Right ventricle myocardium inferior (tissue), 1 donor: Measurements from ENCODE around the gene IZUMO1. TPM values are rescaled to one million over a fixed set of nuclear protein-coding genes. Genes with fewer than 3 reads are reported as not detected.

Source experiments
- ATAC-seq: fragments of 200-7000 bp; cut with Tn5 transposase; one replicate; pipeline ENCODE4 v1.9.1; 2020; ENCODE audit warnings: mild to moderate bottlenecking, moderate library complexity
- DNase-seq: peaks from one replicate; pipeline ENCODE4 v3.0.0; 2021; ENCODE audit errors: missing footprints
- intact Hi-C: fragments of 100-400 bp; cut with DNase I; formaldehyde crosslinking; loops from one replicate; pipeline ENCODE4 v1.11.0; 2022
- total RNA-seq: library from RNA; stranded (reverse); fragmentation: NEBNext Ultra II Directional; extraction: Animal tissue kit (Norgen Biotek cat#: 25700); gene quantifications from one replicate; pipeline ENCODE4 v1.2.1, GENCODE V29; 2021
- donor health status: DM: no; HTN: yes; CAD: no; lungs with severe emphysema.

Gene IZUMO1
- total RNA-seq, 1 donor from 2014 or later: 0.49 TPM

DNA sequence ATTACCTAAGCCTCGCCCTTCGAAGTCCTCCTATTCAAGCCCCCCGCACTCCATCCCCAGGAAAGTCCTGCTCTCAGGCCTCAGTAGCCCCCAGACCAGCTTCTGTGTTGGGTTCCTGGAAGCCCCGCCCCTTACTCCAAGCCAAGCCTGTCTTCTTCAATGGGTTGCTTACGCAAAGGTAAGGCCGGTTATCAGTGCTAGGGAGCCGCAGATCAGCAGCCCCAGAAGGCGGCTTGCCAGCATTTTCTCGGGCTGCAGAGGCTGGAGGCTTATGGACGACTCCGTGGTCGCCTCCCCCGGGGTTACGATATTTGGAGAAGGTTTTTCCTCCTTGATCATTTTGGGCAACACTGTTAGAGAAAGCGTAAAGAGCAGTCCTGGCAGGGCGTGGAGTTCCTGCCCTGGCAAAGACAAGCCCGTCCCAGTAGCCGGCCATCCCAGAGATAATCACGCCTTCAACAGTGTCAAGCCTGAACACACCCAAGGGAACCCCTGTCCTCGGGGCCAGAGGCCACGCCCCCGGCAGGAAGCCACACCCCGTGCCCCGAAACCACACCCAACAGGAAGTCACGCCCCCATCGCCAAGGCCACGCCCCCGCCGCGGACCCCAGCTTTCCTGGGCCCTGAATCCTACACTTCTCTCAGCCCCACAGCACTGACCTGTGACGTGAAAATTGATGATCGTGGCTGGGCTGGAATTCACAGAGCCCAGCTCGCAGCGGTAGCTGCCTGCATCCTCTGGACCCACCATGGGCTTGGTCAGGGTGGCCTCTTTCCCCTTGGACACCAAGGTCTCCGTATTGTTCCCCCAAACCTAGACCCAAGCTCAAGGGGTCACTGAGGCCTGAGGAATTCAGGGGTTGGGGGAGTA is 5.3 kb downstream of the IZUMO1 start:
- ATAC-seq (no peak), DNase-seq (peak; percentile 76)
- intact Hi-C loops: no loop called here

DNA sequence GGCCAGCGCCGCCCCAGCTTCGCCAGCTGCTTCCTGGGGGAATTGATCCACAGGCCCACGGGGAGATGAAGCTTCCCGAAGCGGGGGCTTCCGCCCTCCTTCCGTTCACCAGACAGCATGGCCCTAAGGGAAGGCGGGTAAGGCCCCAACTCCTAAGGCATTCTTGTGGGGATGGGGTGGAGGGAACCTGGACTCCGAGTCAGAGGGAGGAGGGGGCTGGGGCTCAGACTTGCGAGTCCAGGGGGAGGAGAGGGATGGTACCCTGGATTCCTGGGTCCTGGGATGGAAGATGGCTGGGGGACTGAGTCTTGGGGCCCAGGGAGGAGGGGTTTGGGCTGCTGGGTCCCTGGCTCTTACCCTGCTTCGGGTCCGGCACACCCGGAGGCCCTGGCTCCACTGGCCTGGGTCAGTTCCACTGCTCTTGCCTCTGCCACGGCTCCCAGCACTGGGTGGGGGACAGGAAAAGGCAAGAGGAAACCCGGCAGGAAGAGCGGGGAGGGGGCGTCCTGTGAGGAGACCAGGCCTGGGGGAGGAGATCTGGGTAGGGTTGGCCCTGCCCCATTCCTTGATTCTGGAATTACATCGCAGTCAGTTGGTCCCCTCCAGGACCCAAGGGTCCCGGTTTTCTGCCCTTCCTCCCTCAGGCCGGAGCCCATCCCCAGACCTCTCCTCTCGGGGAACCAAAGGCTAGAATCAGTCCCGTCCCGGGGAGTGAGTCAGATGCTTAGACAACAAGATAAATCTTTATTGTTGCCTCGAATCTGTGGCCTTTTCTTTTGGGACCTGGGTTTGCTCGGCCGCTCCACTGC is 6.3 kb downstream of the IZUMO1 start, which contains the start of gene RASIP1:
RASIP1 (minus strand) TSS at position 447 of the 809 bp plus-strand sequence; CDS start at position 119, 328 bp downstream.
- intact Hi-C loops: no loop called here
- ATAC-seq (peak; percentile 7), DNase-seq (peak; percentile 81)

DNA sequence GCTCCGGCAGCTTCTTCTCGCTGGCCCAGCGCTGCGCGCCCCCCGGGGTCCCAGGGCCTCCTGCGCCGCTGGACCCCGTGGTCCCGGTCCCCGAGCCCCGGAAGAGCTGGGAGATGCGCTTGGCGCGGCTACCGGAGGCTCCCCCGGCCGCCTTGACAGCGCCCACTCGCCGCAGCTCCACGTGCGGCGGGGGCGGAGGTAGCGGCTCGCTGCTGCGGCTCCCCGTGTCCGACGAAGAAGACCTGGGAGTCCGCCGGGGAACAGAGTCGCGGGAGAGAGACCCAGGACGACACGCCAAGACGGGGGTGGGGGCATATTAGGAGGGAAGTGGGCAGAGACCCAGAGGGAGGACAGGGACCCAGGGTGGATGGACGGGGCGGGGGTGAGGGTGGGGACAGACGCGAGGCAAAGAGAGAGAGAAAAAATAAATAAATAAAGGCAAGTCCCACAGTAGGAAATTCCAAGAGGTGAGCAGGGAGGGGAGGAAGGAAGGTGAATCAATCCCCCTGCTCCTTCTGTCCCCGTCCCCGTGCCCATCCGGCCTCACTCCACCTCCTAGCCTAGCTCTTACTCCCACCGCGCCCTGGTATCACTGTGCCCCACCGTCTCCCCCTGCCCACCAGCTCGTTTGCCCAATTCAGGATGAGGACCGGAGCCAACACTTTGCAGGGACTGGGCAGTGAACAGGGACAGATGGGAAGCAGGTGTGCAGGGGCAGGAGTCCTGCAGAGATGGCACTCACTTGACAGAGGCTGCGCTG is 7.1 kb downstream of the IZUMO1 start:
- DNase-seq (no peak), ATAC-seq (no peak)
- intact Hi-C loops: no loop called here

DNA sequence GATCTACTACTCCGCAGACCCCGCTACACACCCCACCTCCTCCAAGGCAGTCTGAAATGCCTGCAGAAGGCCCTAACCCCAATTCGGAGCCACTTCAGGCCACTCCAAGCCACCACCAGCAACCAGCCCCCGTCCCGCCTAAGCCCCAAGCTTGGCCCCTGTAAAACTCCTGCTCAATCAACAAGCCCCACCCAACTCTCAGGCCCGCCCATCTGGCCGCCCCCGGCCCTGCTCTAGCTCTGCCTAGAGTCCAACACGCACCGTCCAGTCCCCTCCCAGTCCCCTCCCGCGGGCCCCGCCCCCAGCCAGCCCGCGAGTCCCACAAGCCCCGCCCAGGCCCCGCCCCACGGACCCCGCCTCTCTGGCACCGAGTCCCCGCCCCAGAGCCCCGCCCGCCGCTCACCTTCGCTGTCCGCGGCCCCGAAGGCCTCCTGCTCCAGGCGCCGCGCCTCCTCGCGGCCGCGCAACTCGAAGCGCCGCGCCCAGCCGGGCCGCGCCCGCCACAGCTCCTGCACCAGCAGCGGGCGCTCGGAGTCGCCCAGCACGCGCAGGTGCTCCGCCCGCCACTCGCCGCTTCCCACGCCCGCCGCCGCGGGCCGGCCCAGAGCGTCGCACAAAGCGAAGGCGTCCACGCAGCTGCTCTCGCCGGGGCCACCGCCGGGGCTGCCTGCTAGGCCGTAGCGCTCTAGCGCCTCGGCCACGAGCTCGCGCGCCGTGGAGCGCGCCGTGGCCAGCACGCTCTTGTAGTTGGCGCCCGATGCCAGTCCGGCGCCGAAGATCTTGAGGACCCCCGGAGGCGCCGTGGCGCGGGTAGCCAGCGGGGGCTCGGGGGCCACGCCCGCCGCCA is 7.9 kb downstream of the IZUMO1 start:
- ATAC-seq: peak; percentile 94
- intact Hi-C loops: loop anchor here (1.0 kb wide), 1 partner anchor 24 kb away; no protein-coding TSS in a partner anchor

DNA sequence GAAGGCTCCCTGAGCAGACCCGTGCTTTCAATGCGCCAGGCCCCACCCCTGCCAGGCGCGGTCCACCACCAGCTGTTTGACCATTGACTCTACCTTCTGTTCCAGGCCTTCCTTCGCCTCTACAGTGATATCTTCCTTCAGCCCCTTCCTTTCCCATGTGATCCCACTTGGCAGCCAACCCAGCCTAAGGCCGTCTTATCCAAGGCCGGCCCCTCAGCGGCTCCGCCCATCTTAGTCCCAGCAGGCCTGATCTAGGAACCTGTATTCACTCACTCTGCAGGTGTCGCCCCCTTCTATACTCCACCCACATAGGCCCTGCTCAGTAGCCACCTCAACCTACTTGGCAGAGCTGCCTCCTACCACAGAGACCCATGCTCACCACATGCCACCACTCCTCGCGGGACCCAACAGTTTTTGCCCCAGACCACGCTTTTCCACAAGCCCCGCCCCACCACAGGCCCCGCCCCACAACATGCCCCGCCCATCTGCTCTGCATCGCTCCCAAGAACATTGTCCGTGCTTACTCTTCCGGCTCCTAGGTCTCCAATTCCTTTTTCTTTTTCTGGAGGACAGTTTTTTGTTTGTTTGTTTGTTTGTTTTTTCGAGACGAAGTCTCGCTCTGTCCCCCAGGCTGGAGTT is 9.2 kb downstream of the IZUMO1 start:
- ATAC-seq (no peak), DNase-seq (peak; percentile 58)
- intact Hi-C loops: no loop called here

More for the DNA sequence above, 7.9 kb downstream of the IZUMO1 start:
- DNase-seq: peak; percentile 95

DNA sequence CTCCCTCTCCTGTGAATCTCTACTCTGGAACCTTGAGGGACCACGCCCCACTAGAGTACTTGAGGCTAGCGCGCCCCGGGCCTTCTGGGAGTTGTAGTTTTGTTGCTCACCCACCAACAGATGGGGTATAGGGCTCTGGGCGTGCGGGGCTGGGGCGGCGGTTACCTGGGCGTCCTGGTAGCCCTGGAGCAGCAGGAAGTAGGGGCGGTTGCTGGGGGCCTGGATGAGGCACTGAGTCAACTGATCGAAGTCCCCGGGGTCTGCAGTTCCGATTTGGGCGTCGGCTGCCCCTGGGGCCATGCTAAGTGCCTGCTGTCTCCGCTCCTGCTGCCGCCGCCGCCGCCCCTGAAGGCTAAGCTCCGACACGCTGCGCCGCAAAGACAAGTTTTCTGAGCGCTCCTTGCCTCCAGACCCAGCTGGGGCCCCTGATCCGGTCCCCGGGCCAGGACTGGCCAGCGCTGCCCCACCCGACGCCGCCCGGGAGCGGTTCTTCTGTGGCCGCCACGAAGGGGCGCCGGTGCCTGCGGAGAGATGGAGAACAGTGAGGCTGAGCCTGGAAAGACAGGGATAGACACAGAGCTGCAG is 11.6 kb downstream of the IZUMO1 start:
- DNase-seq: peak; percentile 13
- ATAC-seq: no peak
- intact Hi-C loops: no loop called here

DNA sequence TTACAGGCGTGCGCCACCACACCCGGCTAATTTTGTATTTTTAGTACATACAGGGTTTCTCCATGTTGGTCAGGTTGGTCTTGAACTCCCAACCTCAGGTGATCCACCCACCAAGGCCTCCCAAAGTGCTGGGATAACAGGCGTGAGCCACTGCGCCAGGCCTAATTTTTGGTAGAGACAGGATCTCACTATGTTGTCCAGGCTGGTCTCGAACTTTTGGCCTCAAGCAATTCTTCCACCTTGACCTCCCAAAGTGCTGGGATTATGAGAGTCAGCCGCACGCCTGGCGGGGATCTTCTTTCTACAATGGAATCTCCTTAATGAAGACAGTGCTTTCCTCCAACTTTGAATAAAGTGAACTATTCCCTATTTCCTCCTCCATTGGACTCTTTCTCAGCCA is 12.1 kb downstream of the IZUMO1 start:
- no peak for DNase-seq
- ATAC-seq: no peak
- intact Hi-C loops: no loop called here

DNA sequence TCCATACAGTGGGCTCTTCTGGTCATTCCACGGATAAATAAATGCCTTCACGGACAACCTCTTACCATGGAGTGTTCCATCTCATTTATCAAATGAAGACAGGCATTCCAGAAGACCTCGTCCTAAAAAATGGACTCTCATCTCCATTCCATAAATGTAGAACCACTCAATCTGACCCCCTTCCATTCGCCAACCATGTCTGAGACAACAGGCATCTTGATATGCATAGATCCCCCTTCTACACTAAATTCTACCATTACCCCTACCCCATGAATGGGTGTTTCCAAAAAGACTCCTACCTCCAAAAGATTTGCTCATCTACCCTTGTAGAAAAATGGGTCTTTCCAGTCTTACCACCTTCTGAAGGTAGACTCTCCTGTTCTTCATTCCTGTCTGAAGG is 15.3 kb downstream of the IZUMO1 start:
- DNase-seq (no peak), ATAC-seq (no peak)
- intact Hi-C loops: no loop called here

DNA sequence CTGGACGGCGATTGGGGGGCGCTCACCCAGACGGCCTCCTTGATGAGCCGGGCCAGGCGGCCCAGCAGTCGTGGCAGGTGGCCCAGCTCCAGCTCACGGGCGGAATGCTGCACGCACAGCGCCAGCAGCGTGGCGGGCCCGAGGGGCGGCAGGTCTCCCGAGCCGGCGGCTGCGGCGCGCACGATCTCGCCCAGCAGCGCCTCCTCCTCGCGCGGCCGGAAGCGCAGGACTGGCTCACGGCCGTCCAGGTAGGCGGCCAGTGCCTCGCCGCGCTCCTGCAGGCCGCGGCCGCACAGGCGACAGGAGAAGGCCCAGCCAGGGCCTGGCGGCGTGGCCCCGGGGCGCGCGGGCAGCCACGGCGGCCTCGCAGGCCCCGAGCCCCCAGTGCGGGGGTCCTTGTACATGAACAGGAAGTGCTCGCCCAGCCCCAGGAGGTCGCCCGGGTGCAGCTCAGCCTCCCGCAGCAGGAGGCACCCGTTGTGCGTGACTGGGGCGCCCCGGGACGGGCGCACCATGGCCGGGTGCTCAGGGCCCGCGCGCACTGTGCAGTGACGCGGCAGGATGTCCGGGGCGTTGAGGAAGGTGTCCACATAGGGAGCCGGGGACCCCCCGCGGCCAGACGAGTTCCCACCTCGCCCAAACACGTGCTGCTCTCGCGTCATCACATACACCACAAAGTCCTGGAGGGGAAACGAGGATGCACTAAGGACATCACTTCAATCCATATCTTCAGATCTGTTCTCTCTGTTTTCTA is 17.6 kb downstream of the IZUMO1 start:
- intact Hi-C loops: no loop called here
- DNase-seq: no peak
- no peak for ATAC-seq

DNA sequence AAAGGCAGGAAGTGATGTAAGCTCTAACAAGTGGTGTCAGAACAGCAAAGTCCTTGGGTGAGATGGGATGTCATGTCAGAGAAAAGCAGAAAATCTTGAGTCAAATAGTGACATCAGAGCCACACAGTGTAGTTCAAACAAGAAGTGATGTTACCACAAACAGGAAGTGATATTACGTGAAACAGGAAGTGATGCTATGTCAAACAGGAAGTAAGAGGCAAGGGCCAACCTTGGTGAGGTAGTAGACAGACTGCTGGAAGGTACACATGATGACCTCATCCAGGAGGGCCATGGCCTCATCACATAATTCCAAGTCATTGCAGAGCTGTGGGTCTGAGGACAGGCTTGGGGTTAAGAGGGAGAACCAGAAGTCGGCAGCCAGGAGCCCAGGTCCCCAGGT is 20.2 kb downstream of the IZUMO1 start:
- ATAC-seq (no peak), DNase-seq (no peak)
- intact Hi-C loops: no loop called here

DNA sequence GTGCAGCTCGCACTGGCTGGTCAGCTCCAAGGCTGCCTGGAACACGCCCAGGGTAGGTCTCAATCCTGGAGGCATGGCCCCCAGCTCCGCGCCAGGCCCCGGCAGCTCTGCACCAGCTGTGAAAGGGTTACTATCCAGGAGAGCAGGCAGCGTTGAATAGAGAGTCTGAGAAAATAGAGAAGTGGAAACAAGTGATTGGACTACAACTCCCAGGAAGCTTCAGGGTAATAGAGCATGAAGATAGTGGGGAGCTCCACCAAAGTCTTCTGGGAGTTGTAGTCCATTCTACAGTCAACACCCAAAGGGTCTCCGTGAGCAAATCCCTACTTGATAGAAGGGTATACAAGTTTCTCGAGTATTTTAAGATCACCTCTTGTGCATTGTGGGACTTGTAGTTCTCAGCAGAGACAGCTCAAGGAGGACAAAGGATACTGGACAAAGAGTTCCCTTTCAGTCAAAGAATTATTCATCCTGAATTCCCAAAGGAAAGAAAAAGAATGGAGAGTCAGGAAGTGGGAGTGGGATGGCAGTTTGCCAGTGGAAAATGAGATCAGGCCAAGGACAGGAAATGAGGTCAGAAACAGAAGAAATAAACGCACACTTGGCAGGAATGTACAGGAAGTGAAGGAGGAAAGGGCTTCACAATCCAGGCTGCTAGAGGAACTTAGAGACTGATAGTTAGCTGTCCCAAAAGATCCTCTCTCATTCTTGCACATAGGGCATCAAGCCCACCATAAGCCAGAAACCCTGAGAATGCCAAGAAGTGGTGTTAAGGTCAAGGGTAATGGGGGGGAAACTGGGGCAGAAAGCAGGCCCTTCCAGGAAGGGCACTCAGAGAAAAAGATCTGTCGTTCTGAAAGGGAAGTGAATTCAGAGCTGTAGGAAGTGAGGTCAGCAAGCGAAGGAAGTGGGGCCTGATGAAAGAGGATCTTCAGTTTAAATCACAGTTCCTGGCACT is 21.6 kb downstream of the IZUMO1 start:
- no peak for DNase-seq
- ATAC-seq: peak; percentile 6
- intact Hi-C loops: no loop called here

DNA sequence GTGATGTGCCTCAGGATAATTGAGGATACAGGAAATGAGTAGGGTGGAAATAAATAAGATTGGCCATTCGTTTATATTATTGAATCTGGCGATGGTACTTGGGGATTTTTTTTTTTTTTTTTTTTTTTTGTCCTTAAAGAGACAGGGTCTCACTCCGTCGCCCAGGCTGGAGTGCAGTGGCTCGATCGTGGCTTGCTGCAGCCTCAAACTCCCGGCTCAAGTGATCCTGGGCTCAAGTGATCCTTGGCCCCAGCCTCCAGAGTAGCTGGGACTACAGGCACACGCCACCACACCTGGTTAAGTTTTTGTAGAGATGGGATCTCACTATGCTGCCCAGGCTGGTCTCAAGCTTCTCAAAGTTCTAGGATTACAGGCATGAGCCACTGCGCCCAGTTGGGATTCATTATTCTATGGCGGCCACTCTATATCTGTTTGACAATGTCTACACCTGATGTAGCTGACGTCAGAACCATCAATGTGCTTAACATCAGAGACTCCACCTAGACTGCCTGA is 24.5 kb downstream of the IZUMO1 start:
- ATAC-seq (no peak), DNase-seq (no peak)
- intact Hi-C loops: no loop called here

DNA sequence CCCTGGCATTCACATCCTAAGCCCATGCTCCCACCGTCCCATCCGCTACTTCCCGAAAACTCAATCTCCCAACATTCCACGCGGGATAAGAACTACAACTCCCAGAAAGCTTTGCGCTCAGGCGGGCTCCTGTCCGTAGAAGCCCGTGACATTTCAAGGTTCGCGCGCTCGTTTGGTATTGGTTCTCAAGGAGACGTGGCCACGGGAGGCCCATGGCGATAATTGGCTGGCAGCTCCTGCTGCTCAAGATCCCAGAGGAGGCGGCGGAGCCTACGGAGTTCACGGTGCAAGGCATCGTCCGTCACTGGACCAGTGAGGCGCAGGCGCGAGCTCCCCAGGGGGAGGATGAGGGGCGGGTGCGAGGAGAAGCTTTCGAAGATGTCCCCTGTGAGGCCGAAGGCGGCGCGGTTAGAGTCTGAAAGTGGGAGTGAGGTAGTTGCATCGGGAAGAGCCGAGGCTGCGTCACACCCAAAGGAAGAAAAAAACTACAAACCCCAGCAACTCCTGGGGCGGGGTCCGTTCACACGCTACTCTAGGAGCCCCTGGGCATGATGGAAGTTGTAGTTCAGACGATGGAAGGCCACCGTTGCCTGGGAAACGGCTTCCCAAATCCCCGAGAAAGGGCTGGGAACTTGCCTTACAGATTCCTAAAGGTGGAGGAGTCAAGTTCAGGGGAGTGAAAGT is 26.0 kb downstream of the IZUMO1 start:
- intact Hi-C loops: no loop called here
- ATAC-seq: peak; percentile 88
- DNase-seq: peak; percentile 99

DNA sequence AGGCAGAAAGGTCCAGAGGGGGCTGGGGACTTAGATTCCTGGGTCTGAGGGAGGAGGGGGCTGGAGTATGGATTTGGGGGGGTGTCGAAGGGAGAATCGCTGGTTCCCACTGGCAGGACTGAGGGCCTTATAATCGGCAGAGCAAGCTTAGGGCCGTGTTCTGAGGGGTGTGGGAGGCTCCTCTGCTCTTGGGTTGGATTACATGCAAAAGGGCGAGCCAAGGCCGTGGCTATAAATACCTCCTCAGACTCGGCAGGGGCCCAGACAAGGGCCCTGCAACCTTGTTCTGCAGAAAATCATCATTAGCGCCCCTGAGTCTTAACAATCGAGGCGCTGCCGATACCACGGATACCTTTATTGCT is 26.5 kb downstream of the IZUMO1 start:
- DNase-seq (no peak), ATAC-seq (peak; percentile 26)
- intact Hi-C loops: no loop called here
